NCI-H1436 (cell line): ENCODE data around the gene ESR2.
"Not testable (repeated sequence)": the region's sequence is repeated elsewhere in the genome, so short reads cannot be mapped to it uniquely, and the experiment has no call there.

Source experiments
- DNase-seq: peaks from one replicate; lab custom pipeline; 2025; lab: John Stamatoyannopoulos, UW

Gene ESR2

DNA sequence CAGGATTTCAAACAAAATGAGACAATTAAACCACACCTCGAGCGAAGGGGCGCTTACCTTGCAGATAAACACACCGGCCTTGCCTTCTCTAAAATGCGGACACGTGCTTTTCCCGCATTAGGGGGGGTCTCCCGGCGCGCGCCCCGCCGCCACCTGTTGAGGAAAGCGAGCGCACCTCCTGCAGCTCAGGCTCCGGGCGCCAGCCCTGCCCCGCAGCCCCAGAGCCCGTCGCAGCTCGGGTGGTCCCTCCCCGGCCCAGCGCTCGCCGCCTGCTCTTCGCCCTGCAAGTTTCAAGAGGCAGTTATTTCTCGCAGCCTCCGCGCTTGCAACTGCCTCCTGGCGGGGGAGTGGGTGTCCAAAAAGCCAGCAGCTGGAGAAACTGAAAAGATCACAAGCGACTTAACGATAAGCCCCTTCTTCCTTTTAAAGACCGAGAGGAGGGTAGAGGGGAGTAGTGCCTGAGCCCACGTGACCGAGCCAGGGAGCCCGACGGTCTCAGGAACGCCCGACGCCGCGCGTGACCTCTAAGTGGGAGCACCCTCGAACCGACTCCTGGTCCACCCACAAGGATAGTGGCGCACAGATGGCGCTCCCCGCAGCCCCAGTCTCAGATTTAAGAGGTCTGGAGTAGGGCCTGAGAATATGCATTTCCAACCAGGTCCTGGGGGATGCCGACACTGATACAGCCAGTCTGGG, at the start of gene ESR2:
Gene ESR2 (minus strand): TSS at position 396 of the 696 bp plus-strand sequence. CDS start 11,386 bp downstream, outside the sequence.
- peak; percentile 4 for DNase-seq

DNA sequence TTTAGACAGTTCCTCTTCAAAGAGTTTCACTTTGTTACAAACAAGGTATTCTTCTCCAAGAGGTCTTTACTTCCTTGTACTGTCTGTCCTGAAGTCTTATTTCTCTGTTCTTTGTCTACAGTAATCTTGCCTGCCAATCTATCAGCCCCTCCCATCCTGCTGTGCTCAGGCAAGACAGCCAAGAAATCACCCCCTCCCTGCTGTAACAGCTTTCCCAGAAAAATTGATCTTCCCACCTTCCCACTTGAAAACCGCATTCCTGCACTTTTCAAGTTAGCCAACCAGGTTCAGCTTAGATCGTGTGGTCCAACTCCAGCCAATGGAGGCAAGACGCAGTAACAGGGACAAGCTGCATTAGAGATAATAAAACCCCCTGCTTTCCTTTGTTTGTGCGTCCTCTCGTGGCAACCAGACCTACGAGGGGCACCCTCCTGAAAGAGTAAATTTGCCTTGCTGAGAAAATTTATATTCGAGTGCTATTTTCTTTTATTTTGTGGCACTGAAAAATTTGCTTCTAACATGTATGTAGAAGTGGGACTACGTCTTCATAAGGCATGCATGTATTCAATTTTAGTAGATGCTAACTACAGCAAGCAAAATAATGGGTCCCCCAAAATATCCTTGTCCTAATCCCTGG, 46.5 kb upstream of the ESR2 start:
- no peak for DNase-seq

DNA sequence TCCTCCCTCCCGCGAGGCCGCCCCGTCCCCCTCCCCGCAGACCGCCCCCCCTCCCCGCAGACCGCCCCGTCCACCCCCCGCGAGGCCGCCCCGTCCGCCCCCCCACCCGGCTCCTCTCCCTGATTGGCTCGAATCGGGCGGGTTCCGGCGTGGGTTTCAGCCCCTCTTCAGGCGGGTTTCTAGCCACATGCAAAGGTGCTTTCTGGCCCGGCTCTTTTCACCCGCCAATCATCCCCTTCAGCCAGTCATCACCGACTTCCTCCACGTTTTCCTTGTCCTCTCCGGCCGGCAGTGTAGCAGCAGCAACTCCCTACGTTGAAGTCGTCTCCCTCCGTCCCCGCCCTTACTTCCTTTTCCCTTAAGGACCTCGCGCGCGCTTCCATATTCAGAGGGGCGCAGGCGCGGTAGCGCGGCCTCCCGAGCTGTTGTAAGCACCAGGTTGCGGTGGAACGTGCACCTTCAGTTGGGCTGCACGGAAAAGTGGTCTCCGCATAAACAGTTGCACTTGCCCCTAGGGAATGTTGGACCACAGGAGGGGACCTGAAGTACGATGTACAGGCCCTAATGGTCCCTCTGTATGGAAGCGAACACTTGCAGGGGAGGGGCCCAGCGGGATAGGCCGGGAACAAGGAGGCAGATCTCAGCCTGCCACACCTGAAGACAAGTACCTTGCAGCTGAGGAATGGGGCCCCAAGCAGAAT, 44.6 kb upstream of the ESR2 start:
- peak; percentile 98 for DNase-seq

DNA sequence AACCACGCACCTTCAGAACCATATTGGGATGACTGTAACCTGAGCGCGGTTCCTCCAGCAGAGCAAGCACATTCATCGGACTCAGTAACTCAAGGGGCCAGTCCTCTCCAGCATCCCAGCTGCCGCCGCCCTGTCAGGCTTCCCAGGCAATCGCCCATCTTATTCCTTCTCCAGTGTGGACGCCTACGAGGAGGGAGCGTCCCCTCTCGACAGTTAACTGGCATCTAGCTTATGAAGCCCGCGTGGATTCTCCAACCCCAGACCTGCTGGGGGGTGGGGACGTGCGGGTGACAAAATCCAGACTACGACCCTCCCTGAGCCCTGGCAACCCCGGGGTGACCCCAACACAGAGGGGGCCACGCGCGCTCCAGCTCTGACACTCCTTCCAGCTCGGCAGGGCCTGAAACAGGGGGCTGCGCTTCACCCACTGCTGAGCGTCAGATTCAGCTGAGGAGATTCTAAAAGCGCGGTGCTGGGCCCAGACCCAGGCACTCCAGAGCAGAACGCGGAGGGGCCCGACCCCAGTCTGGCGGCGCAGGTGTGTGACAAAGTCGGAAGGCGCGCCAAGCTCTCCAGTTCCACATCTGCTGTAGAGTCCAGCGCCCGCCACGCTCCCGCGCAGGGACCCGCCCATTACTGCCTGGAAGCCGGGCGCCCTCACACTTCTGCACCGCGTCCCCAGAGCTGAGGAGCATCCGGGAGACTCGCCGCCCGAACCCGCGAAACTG, 43.9 kb upstream of the ESR2 start:
- peak; percentile 71 for DNase-seq

DNA sequence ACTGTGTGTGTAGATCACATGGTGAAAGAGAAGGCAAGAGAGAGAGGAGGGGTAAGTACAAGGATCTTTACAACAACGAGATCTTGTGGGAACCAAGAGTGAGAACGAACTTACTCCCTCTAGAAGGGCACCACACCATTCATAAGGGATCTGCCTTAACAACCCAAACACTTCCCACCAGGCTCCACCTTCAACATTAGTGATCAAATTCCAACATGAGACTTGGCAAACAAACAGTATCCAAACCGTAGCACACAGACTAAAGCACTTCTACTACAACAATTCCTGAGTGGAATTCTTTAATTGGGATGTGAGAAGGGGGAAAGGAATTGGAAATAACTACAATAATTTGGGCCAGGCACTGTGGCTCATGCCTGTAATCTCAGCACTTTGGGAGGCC, 35.0 kb upstream of the ESR2 start:
- no peak for DNase-seq

DNA sequence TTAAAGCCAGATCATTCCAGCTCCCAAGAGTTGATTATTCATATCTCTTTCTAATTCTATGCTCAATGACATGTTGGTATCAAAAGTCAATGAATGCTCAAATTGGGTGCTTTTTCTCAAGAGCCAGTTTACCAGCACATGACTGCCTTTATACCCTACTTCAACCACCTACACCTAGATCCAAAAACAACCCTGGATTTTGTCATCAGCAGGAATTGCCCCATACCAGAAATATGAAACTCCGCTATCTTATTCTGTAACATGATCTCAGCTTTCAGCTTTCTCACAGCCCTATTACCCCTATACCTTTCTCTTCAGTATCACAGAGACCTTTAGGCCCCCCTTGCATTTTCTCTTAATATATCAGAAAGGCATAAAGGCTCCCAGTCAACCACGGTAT, 32.3 kb upstream of the ESR2 start:
- no peak for DNase-seq

DNA sequence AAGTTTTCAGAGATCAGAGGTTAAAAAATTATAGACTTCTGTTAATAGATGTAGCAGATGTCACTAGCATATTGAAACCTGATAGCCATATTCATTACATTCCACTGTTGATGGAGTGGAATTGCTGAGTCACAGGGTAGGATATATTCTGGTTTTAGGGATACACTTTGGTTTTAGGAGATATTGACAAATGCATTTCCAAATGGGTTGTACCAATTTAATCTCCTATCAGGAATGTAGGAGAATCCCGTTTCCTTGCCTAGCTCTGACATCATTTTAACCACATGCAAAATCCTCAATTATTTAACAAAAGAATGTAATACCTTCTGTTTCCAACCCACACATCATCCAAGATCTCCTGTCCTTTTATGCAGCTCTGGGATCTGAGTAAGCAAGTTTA, 30.7 kb upstream of the ESR2 start:
- no peak for DNase-seq

DNA sequence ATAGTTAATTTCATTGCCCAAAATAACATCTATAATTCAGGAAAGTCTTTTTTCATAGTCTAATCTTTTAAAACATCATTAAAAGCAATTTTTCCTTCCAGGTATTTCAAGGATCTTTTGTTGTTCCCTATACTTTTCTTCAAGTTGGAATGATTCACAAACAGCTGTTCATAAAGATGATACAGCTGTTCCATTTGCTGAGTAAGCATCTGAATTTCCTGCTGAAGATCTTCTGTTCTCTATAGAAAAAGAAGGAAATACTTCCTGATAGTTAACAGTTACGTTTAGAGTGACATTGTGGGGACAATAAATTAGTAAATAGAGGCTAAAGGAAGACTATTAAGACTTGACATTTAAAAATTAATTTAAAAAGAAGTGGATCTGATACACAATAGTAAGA, 30.3 kb upstream of the ESR2 start:
- DNase-seq: no peak

DNA sequence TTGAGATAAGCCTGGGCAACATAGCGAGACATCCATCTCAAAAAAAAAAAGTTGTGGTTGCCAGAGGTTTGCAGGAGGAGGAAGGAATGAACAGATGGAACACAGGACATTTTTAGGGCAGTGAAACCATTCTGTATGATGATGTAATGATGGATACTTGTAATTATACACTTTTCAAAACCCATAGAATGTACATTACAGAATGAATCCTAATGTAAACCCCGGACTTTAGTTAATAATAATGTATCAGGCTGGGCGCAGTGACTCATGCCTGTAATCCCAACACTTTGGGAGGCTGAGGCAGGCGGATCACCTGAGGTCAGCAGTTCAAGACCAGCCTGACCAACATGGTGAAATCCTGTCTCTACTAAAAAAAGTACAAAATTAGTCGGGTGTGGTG, 26.2 kb upstream of the ESR2 start:
- not testable (repeated sequence) for DNase-seq

DNA sequence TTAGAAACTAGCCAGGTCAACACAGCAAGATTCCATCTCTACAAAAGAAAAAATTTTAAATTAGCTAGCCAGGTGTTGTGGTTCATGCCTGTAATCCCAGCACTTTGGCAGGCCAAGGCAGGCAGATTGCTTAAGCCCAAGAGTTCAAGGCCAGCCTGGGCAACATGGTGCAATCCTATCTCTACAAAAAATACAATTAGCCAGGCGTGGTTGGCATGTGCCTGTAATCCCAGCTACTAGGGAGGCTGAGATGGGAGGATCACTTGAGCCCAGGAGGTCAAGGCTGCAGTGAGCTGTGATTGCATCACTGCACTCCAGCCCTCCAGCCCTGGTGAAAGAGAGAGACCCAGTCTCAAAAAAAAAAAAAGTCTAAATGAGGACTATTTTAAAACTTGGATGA, 24.5 kb upstream of the ESR2 start:
- not testable (repeated sequence) for DNase-seq

DNA sequence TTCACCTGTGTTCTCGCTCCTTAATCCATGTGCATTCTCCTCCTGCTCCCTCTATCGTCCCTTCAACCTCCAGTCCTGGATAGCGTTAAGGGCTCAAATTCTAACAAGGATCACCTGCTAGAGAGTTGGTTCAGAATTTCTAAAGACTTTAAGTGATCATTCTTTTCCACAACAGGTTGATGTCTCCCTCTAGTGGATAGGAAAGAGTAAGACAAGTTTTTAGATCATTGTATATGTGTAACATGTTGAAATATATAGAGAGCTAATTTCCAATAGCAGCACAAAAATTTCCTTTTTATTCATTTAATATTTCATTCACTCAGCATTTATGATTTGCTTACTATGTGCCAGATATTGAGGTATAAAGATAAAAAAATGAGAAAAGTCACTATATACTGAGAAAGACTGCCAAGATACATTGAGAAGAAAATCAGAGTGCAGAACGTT, 9.3 kb upstream of the ESR2 start:
- DNase-seq: peak; percentile 70

DNA sequence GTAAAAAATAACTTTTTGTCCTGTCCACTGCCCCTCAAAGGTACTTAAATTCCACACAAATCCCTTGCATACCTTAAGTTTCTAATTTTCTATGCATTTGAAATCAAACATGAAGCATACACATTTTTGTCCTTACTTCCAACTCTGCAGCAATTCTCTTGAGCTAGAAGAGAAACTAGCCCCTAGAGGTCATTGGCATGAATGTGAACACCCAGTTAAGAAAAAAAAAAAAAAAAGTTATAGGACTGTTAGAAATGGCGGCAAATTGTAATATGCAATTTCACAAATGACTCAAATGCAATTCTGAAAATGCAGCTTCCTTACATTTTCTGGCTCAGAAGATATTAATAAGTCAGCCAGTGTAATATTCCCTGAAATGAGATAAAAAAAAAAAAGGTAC, 4.6 kb upstream of the ESR2 start:
- DNase-seq: no peak

DNA sequence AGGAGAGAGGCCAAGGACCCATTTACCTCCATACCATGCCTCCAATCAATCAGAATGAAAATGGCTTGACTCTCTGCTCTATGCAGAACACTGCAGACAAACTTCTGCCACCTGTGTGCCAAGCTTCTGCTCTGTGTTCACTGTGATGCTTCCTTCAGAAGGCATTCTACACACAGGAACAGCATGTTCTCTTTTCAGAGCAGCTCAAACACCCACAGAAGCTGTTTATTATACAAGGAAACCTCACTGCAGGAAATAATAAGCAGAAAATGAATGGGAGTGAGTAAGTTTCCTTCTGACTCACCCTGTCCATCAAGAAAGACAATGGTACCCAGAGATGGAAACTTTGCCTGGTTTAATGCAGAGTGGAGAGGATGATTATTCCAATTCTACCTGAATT, 2.4 kb upstream of the ESR2 start:
- no peak for DNase-seq

DNA sequence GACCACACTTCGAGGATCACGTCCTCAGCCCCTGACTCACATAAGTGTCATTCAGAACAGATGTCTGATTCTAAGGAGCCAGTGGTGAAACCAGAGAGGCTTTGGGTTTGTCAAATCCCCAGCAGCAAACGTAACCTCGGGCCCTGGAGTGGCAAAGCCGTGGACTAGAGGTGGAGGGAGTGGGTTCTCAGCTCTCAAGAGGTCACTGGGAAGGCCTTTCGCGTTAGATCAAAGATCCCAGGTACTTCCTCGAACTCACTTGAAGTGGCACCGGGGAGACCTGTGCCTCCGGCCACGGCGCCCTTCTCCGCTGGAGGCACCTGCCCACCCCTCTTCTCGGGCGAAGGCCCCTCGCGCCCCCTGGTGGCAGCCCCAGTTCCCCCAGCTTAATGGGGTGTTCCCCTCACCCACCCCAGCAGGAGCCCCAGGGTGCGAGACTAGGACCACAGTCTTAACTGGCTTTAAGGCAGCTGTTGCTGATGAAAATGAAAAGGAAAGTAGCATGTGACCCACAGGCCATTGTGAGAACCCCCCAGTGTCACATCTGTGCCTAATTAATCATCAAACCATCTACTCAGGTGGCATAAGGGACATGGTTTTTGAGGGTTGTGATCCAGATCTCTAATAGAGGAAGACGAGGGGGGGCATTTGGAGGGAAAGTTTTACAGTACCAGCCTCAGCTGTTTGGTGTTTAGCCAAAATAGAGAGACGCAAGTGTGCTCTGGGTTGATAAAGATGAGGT, 672 bp upstream of the ESR2 start:
- peak; percentile 25 for DNase-seq

DNA sequence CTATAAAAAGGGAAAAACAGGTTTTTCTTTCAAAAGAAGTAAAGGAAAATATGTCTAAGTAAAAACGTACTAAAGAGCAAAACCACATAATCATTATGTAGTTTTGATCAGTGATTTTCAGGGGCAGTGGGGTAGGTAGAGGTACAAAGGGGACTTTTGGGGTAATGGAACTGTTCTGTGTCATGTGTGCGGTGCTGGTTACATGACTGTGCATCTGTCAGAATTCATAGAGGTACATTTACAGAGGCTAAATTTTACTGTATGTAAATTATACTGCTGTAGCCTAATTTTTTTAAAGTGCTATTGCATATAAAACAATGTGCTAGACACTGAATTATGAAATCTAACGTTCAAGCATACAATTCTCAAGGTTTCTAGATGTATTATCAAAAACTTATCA, 2.0 kb downstream of the ESR2 start:
- DNase-seq: no peak

DNA sequence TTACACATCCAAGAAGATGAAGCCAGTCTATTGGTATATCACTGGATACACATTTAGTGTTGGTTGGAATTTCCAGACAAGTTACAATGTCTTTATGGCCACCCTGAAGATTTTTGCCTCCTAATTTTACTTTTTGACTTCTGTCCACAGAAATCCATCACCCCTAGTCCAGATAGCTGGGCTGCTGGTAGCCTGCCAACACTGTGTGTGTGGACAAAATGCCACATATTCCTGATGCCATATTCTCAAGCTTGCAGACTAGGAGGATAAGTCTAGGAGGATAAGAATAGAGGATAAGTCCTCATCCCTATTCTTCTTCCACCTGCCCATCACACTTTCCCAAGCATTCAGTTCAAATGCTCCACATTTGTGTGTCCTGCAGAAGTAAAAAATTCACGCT, 4.6 kb downstream of the ESR2 start:
- no peak for DNase-seq

DNA sequence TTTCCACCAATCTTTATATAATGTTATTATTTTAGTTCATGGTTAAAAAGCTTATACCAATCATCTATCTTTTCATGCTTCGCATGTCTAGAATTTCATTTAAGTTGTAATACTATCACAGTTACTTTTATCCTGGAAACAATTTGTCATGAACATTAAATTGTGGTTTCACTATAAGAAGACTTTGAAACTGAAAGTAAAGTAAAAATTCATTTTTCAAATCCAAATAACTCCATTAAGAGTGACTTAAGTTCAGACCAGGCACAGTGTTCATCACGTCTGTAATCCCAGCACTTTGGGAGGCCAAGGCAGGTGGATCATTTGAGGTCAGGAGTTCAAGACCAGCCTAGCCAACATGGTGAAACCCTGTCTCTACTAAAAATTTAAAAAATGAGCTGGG, 12.4 kb downstream of the ESR2 start:
- no peak for DNase-seq

DNA sequence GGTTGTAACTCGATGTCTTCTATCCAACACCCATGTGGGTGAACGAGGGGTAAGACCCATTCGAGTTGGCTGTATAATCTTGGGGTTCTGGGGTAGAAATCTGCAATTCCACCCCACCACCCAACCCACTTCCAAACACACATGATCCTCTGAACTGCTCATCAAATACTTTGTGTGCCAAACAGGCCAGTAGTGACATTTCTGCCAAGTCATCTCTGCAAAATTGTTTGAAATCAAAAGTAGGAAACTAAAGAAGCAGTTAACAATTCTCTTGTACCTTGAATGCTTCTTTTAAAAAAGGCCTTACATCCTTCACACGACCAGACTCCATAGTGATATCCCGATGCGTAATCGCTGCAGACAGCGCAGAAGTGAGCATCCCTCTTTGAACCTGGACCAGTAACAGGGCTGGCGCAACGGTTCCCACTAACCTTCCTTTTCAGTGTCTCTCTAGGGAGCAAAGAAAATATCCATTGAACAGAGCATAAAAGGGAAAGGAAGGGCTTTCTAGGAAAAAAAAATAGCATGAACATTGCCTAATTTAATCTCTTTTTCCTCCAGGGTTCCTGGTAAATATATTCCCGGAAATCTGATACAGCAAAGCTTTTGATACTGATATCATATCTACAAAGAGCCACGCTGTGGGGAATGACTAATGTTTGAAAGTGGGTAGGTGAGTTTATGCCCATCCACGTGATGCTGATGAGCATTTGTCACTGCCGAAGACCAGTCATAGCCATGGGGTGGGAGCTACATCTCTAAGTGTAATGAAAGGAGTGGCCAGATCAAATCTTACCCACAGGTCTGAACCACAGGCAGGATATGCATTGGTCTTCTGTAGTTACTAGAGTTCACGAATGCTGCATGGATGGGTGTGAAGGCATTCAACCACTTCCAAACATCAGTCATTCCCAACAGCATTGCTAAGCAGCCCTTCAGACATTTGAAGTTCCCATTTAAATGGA, 14.2 kb downstream of the ESR2 start:
- no peak for DNase-seq

DNA sequence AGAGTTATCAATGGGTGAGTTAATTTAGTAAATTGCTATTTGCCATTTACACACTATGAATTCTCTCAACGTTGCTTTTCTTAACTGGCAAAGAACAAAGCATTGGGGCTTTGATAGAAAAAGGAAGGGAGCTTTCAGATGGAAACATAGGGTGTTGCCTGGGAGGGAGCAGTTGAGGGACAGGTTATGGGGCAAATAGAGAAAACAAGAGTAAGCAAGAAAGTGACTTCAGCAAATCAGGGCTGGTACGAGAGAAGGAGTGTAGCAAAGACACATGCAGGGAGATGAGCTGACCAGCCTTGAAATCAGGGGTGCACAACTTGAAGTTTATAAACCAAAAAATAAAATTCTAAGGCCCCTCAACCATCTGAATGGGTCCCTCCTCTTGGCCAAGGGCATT, 15.7 kb downstream of the ESR2 start:
- DNase-seq: no peak

DNA sequence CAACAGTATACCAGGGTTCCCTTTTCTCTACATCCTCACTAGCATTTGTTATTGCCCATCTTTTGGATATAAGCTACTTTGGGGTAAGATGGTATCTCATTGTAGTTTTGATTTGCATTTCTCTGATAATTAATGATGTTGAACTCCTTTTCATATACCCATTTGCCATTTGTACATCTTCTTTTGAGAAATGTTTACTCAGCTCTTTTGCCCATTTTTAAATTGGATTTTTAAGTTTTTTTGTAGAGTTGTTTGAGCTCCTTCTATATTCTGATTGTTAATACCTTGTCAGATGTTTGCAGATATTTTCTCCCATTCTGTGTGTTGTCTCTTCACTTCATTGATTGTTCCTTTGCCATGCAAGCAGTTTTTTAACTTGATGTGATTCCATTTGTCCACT, 22.2 kb downstream of the ESR2 start:
- no peak for DNase-seq

DNA sequence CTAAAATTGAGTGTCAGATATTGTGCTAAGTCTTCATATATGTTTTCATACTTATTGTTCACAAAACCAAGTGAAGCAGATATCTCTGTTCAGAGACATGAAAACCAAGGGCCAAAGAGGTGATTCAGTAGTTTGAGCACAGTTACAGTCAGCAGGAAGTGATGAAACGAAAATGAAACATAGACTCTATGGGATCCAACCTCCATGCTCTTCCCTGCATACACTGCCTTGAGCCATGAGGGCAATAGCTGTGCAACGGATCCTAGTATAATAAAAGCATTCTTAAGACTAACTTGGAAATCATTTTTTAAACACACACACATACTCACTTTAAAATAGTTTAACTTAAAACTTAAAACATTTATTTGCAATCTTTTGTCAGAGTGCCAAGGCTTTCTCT, 27.9 kb downstream of the ESR2 start:
- no peak for DNase-seq
